DMS114 treated with DMSO at 0.1 percent for 48 hours (cell line): ENCODE data around the gene NKAIN2.

ENCODE experiments used
- DNase-seq: peaks from one replicate; lab custom pipeline; 2025; ENCODE audit not compliant: unreplicated experiment; lab: John Stamatoyannopoulos, UW

The NKAIN2 gene

GRCh38 chr6:123806561-123806960 lies 2.9 kb downstream of the NKAIN2 start:
- DNase-seq = no peak

GRCh38 chr6:123808556-123808955 lies 4.9 kb downstream of the NKAIN2 start:
- no peak for DNase-seq

DNA sequence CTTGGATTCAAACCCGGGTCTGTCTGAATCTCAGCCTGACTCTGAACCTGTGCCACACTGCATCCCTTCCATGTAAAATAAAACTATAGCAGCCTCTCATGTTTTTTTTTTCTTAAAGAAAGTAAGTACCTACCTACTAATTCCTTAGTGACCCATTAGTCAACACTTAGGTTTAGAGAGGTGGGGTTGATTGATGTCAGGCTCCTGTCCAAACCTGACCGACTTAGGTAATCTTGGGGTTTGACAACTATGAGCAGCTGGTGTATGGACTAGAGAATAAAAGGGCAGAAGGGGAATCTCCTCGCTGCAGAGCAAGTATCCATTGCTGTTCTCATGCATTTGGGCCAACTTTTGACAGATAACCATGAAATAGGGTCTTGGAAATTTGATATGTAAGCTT lies 6.5 kb downstream of the NKAIN2 start:
- DNase-seq = no peak

- DNase-seq = no peak
These were observed 7.3 kb downstream of the NKAIN2 start for GRCh38 chr6:123810948-123811347.

DNA sequence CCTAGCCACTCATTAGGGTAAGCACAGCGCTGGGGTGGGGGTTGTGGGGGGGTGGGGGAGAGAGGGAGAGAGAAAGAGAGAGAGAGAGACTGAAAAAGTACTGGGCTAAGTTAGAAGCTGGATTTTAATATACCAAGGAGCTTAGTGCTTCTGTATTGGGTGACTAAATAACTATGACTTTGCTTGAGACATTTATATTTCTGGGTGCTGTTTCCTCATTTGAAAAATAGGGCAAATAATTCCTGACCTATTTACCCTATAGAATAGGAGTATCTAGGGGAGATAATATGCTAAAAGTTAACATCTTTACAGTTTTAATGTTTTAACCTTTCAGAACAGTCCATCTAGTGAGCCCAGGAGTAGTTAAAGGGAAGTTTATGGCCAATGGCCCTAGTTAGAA lies 7.7 kb downstream of the NKAIN2 start:
- DNase-seq = no peak

- no peak for DNase-seq
These were observed 9.0 kb downstream of the NKAIN2 start for GRCh38 chr6:123812621-123813020.

- no peak for DNase-seq
These were observed 17.4 kb downstream of the NKAIN2 start for GRCh38 chr6:123821112-123821511.

DNA sequence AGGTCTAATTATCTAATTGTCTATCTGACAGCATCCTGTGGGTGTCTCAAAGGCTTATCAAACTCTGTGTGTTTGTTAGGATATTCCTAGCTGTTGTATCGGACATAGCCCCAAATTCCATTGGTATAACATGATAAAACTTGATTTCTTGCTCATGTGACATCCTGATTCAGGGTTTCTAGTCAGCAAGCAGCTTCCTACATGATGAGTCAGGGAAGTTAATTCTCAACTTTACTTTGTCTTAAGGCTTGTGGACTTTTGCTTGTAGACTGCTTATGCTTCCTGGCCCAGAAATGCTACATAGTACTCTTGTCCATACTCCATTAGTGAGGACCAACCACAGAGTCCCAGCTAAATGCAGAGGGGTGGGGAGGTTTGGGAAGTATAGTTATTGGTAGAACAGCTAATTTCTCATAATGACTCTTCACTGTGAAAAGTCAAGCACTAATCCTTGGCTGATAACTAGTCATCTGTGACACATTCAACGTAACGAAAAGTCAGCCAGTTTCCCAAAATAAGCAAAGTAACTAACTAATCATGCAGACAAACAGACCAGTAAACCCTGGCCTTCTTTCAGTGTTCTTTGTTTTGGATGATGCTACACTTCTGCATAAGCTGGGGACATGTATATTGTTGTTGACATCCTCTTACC lies 25.8 kb downstream of the NKAIN2 start:
- no peak for DNase-seq

GRCh38 chr6:123830120-123830519 lies 26.5 kb downstream of the NKAIN2 start:
- no peak for DNase-seq

DNA sequence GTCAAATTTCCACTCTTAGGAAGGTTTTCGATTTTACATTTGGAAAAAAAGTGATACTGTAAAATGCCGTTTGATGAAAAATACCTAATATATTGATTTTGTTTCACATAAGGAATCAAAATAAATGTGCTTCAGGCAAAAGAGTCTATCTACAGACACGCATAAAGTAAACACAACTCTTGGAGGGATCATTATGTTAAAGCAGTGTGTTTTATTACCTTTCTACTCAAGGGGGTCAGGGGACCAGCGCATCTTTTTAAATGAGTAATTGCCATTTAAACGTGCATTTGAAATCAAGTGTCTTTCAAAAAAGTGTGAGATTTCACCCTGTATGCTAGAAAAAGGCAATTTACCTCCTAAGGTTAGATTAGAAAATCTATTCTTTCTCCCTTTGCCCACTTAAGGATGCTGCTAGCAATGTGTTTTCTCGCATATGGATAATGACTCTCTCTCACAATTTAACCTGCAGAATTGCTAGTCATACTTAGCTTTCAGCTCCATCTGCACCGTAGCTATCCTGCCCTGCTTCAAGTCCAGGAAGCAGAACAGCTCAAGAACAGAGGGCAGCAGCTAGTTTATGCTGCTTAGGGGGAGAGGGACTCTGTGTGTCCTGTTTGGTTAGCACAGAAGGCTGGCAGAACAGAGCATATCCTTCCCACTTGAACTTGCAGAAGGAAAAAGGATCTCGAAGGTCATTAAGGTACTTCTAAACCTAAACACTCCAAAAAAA lies 35.0 kb downstream of the NKAIN2 start:
- no peak for DNase-seq

- DNase-seq = no peak
These were observed 37.6 kb downstream of the NKAIN2 start for GRCh38 chr6:123841067-123841896.

GRCh38 chr6:123844011-123844410 lies 40.3 kb downstream of the NKAIN2 start:
- DNase-seq = no peak

DNA sequence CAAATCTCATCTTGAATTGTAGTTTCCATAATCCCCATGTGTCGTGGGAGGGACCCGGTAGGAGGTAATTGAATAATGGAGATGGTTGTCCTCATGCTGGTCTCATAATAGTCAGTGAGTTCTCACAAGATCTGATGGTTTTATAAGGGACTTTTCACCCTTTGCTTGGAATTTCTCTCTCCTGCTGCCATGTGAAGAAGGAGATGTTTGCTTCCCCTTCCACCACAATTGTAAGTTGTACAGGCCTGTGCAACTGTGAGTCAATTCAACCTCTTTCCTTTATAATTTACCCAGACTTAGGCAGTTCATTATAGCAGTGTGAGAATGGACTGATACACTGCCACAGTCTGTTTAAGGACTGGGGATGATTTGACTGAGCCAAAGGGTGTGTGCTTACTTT lies 44.7 kb downstream of the NKAIN2 start:
- no peak for DNase-seq

DNA sequence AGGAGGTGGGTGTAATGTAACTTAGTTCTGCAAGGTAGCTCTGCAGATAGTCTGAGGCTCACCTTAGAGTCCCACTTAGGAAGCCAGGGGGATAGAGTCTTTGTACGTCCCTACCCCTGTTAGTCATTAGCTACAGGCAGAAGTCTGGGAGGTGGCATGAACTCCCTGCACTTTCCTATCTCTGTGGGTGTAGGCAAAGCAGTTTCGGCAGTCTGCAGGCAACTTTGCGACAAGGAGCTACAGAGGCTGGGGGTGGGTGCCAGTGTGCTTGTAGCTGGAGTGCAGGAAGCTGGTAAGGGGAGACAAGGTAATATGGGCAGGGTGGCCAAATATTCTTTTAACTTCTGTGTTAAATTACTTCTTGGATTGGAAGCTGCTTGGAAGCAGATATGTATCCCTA lies 45.7 kb downstream of the NKAIN2 start:
- DNase-seq = no peak

- DNase-seq = no peak
These were observed 46.9 kb downstream of the NKAIN2 start for GRCh38 chr6:123850555-123850954.

DNA sequence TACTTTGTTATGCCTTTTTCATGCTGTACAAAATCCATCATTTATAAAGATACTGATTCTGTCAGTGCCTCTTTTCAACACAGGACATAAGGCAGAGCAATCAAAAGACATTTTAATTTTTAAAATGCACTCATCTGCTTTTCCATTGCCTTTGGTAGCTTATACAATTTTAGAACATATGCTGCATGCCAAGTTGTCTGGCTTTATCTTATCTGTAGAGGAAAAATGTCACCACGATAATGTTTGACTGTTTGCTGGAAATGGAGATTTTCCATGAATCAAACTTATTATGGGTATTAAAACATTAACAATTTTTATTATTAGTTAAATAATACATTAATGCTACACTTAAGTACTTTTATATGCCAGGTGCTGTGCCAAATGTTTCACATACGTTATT lies 50.5 kb downstream of the NKAIN2 start:
- DNase-seq = no peak

DNA sequence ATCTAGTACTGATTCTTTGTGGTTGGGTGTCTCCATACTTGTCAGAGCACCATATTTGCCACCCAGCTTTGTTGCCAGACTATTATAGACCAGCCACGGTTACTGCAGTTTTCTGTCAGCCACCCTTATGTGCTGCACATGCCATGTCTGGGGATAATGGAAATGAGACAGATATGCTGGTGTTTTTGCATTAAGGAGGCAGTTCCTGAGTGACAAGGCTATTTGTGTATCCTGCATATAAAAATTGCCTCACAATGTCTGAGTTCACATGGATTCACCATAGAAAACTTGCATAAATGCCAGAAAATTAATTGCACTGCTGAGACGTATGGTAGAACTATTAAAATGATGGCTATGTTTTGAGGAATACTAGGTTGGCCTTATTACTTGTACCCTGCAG lies 51.8 kb downstream of the NKAIN2 start:
- no peak for DNase-seq

DNA sequence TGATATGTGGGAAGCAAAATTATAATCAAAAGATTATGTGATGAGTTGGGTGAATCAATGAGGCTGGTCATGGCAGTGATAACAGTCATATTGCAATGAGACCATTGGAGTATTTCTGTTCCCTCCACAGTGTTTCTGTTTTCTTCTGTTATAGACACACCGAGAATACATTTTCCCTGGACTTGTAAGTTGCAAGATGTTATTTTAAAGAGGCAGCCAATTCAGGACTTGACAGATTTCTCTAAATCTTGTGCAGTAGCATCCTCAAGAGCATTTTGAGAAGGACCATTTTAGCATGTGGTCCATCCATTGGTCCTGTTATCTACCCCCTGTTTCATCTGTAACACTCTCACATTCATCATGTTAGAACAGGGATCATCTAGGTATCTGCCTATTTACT lies 55.6 kb downstream of the NKAIN2 start:
- no peak for DNase-seq

GRCh38 chr6:123869334-123869733 lies 65.7 kb downstream of the NKAIN2 start:
- no peak for DNase-seq

- no peak for DNase-seq
These were observed 70.3 kb downstream of the NKAIN2 start for GRCh38 chr6:123873974-123874373.

DNA sequence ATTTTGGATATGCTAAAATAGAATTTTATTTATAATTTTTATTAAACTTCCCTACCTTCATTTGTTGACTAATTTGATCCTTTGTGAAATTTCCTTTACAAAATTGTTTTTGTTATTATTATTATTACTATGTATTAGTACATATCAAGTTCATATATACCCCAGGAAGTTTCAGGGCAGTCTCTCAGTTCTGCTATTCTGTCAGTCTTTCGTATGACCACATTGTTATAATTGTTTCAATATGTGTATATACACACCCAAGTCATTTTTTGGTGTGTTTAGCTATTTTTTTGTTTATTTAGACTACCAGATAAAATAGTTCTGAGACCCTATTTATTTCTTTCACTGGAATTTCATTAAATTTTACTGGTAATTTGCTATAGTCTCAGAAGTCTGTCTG lies 72.1 kb downstream of the NKAIN2 start:
- no peak for DNase-seq

DNA sequence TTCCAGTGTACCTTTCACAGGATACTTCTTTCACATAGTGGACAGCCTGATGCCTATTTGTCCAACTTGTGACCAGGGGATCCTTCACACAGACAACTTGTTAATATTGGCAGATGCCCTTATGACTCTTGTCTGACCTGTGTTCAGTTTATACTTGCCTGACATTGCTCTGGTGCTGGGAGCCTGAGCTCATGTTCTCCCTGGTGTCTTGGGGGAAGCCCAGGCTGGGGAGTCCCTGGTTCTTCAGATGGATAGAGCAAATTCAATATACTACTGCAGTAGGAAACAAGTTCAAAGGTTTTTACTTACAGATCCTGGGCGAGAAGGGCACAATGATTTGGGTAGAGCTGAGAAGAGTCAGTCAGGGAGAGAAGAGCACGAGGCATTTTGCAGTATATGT lies 76.1 kb downstream of the NKAIN2 start:
- DNase-seq = no peak
